Osteoblast (primary cell): ENCODE results near the gene ZNF880. TPM values are rescaled to one million over a fixed set of nuclear protein-coding genes. Genes with fewer than 3 reads are reported as not detected.

Source experiments
- DNase-seq: peaks from one replicate; pipeline ENCODE4 v3.0.0; 2011; ENCODE audit warnings: low spot score, mixed read lengths; ENCODE audit not compliant: insufficient read length; ENCODE audit errors: missing footprints
- H2AFZ ChIP-seq: 2 replicates; pipeline ENCODE4 v1.6.0; 2011; ENCODE audit warnings: mild to moderate bottlenecking, low read length
- H3K27ac ChIP-seq: 2 replicates; pipeline ENCODE4 v1.5.1; 2011; ENCODE audit warnings: mild to moderate bottlenecking, low read depth, low read length, moderate library complexity
- H3K27me3 ChIP-seq: 2 replicates; pipeline ENCODE4 v1.6.0; 2012; ENCODE audit warnings: mild to moderate bottlenecking, control low read depth, inconsistent platforms, low read length, moderate library complexity; ENCODE audit not compliant: insufficient read depth
- H3K36me3 ChIP-seq: 2 replicates; pipeline ENCODE4 v1.5.1; 2011; ENCODE audit warnings: mild to moderate bottlenecking, low read length, control low read depth, moderate library complexity; ENCODE audit not compliant: insufficient read depth
- H3K4me1 ChIP-seq: 2 replicates; pipeline ENCODE4 v1.5.1; 2011; ENCODE audit warnings: mild to moderate bottlenecking, low read length, control low read depth, moderate library complexity; ENCODE audit not compliant: insufficient read depth
- H3K4me2 ChIP-seq: 2 replicates; pipeline ENCODE4 v1.6.0; 2011; ENCODE audit warnings: mild to moderate bottlenecking, low read length; ENCODE audit not compliant: insufficient read depth
- H3K4me3 ChIP-seq: fragments of 200-600 bp; sonication (generic); 3 replicates; pipeline ENCODE4 v1.5.1; 2012; ENCODE audit warnings: mild to moderate bottlenecking, low read length, inconsistent platforms; ENCODE audit not compliant: insufficient read depth
- H3K79me2 ChIP-seq: 2 replicates; pipeline ENCODE4 v1.6.0; 2012; ENCODE audit warnings: mild to moderate bottlenecking, low read length, control low read depth, inconsistent platforms; ENCODE audit not compliant: insufficient read depth
- H3K9me3 ChIP-seq: 2 replicates; pipeline ENCODE4 v1.5.1; 2011; ENCODE audit warnings: low read depth, low read length, control low read depth
- H4K20me1 ChIP-seq: 2 replicates; pipeline ENCODE4 v1.6.0; 2012; ENCODE audit warnings: mild to moderate bottlenecking, low read length, control low read depth; ENCODE audit not compliant: insufficient read depth
- total RNA-seq: library from RNA; depleted of rRNA; stranded (reverse); fragments of >200 nt; gene quantifications from 2 replicates; pipeline ENCODE4 v1.2.3, GENCODE V29; 2012
- TF ChIP-seq, protein P1 (sequence below): IDR thresholded peaks from 2 replicates; pipeline ENCODE4 v1.5.1; 2011; ENCODE audit warnings: mild to moderate bottlenecking, low read depth, low read length, moderate library complexity; ENCODE audit errors: extremely low read depth

ZNF880 gene
- 18.5 and 27.1 TPM in 2 replicates for total RNA-seq

DNA sequence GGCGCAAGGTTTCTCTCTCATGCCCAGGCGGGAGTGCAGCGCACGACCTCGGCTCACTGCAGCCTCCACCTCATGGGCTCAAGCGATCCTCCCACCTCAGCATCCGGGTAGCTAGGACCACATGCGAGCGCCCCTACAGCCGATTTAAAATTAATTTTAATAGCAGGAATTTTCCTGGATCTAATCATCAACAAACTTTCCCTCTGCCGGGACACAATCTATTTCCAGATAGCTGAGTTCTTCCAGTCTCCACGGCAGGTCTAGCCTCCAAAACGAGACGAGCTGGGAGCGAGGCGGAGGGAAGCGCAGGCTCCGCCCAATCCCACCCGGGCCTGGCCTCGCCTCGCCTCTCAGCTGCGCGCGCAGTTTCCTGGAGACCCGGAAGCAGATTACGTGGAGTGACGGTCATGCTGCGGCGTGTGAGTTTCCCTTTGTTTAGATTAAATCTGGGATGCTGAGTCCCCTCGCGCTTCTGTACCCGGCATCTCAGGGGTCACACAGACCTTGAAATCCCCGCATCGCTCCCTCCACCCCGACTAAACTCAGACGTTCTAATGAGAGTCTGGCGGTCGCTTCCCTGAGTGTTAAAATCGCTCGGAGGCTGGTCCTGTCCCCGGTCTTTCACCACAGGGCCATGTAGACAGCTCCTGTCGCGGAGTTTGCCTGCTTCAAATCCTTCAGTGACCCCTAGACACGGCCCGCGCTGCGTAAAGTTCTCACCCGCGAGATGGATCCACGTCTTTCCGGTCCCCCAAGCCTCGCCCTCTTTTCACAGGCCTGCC, at the start of gene ZNF880:
TSS of gene ZNF880 (plus strand) at position 365 of the 782 bp plus-strand sequence. CDS start at position 408, 43 bp downstream.
- no peaks in the 10 kb centered on the region for H3K4me1 ChIP-seq
- peak within 1 kb of the TSS; percentile 99 for H3K27ac ChIP-seq
- no peaks in the 10 kb centered on the region for H4K20me1 ChIP-seq
- H3K27me3 ChIP-seq = no peaks in the 10 kb centered on the region
- peak within 1 kb of the TSS; percentile 93 for H3K4me3 ChIP-seq
- peaks cover 19% of the 10 kb centered on the region for H3K9me3 ChIP-seq
- peak; percentile 97 for DNase-seq
- H3K36me3 ChIP-seq = peaks cover 25% of the 10 kb centered on the region
- H3K79me2 ChIP-seq = peaks cover 16% of the 10 kb centered on the region
- peak within 1 kb of the TSS; percentile 82 for H3K4me2 ChIP-seq
- H2AFZ ChIP-seq = peak within 1 kb of the TSS; percentile 93
- TF ChIP-seq, protein P1, sequence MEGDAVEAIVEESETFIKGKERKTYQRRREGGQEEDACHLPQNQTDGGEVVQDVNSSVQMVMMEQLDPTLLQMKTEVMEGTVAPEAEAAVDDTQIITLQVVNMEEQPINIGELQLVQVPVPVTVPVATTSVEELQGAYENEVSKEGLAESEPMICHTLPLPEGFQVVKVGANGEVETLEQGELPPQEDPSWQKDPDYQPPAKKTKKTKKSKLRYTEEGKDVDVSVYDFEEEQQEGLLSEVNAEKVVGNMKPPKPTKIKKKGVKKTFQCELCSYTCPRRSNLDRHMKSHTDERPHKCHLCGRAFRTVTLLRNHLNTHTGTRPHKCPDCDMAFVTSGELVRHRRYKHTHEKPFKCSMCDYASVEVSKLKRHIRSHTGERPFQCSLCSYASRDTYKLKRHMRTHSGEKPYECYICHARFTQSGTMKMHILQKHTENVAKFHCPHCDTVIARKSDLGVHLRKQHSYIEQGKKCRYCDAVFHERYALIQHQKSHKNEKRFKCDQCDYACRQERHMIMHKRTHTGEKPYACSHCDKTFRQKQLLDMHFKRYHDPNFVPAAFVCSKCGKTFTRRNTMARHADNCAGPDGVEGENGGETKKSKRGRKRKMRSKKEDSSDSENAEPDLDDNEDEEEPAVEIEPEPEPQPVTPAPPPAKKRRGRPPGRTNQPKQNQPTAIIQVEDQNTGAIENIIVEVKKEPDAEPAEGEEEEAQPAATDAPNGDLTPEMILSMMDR = no peak

- no peaks in the 10 kb centered on the region for H3K79me2 ChIP-seq
- no peaks in the 10 kb centered on the region for H4K20me1 ChIP-seq
- H3K9me3 ChIP-seq = peaks cover 28% of the 10 kb centered on the region
- no peak overlapping the region for H2AFZ ChIP-seq
- H3K4me2 ChIP-seq = no peak overlapping the region
- no peak for DNase-seq
- H3K27ac ChIP-seq = no peak overlapping the region
- TF ChIP-seq, protein P1 = no peak
- H3K36me3 ChIP-seq = peaks cover 30% of the 10 kb centered on the region
- no peaks in the 10 kb centered on the region for H3K27me3 ChIP-seq
- no peaks in the 10 kb centered on the region for H3K4me1 ChIP-seq
- no peak overlapping the region for H3K4me3 ChIP-seq
Measured at GRCh38 chr19:52322429-52322828, 47.3 kb upstream of the ZNF880 start.

DNA sequence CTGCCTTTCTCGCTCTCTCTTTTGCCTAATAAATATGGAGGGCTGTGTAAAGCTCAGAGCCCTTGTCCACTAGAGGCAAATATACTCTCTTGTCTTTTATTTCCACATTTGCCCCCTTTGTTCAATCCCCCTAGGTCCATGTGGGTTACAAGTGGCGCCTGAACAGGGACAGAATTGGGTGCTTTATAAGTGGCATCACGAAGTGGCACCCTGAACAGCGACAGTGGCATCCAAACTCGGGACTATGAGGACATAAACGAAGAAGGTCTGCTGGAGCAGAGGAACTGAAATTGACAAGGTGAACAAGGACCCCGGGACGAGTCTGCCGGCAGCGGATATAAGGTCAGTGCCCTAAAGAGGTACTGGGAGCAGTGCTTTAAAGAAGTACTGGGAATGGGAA, 38.0 kb upstream of the ZNF880 start:
- peak; percentile 32 for DNase-seq
- no peaks in the 10 kb centered on the region for H3K36me3 ChIP-seq
- no peak overlapping the region for H3K4me2 ChIP-seq
- no peak overlapping the region for H3K4me3 ChIP-seq
- H4K20me1 ChIP-seq = no peaks in the 10 kb centered on the region
- H3K79me2 ChIP-seq = peaks cover 5% of the 10 kb centered on the region
- H3K27me3 ChIP-seq = no peaks in the 10 kb centered on the region
- H3K27ac ChIP-seq = no peak overlapping the region
- peaks cover 1% of the 10 kb centered on the region for H3K4me1 ChIP-seq
- H3K9me3 ChIP-seq = peaks cover 9% of the 10 kb centered on the region
- H2AFZ ChIP-seq = no peak overlapping the region
- TF ChIP-seq, protein P1 = no peak

DNA sequence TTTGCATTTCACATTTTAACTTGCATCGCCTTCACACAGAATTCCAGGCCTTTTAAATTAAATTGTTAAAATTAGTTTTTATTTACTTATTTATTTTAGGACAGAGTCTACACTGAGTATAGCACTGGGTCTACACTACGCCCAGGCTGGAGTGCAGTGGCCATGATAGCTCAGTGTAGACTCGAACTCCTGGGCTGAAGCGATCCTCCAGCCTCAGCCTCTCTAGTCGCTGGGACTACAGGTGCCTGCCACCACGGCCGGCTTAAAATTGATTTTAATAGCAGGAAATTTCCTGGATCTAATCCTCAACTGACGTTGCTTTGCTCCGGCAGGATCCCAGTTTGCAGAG, 34.0 kb upstream of the ZNF880 start:
- TF ChIP-seq, protein P1 = no peak
- Histone ChIP-seq H4K20me1 (no peaks in the 10 kb centered on the region), H3K4me3 (peak overlapping the region; percentile 97), H3K4me2 (peak overlapping the region; percentile 96), H3K27ac (peak overlapping the region; percentile 87), H3K27me3 (no peaks in the 10 kb centered on the region), H3K79me2 (peaks cover 5% of the 10 kb centered on the region), H2AFZ (peak overlapping the region; percentile 97), H3K36me3 (no peaks in the 10 kb centered on the region), H3K9me3 (peaks cover 9% of the 10 kb centered on the region), H3K4me1 (peaks cover 7% of the 10 kb centered on the region)
- DNase-seq = no peak
